Stimulated activated CD8-positive, alpha-beta memory T cell treated with anti-CD3 and anti-CD28 coated beads, Interleukin-12 subunit alpha, Interleukin-12 subunit beta, amount 100 ng/mL, for 1 hour (primary cell): Measurements from ENCODE around the gene TSSC4.
"Not testable (repeated sequence)": the region's sequence is repeated elsewhere in the genome, so short reads cannot be mapped to it uniquely, and the experiment has no call there.

Source experiments
- DNase-seq: peaks from one replicate; pipeline ENCODE4 v3.0.0-alpha.2; 2020; ENCODE audit warnings: low read depth

The TSSC4 gene

GRCh38 chr11:2400069-2400761 lies at the start of gene TSSC4:
Gene TSSC4, plus strand, starts transcription at chr11:2400750. Its CDS starts 1,884 bp downstream, at chr11:2402634.
- peak; percentile 99 for DNase-seq

- no peak for DNase-seq
Observed at GRCh38 chr11:2351701-2352100, 48.8 kb upstream of the TSSC4 start.

GRCh38 chr11:2352420-2352819 lies 48.1 kb upstream of the TSSC4 start:
- no peak for DNase-seq

GRCh38 chr11:2355000-2355644 lies 45.4 kb upstream of the TSSC4 start:
- no peak for DNase-seq

- DNase-seq = no peak
Observed at GRCh38 chr11:2357246-2357645, 43.3 kb upstream of the TSSC4 start.

- DNase-seq = not testable (repeated sequence)
Observed at GRCh38 chr11:2357651-2358050, 42.9 kb upstream of the TSSC4 start.

- no peak for DNase-seq
Observed at GRCh38 chr11:2358754-2359442, 41.7 kb upstream of the TSSC4 start.

GRCh38 chr11:2359557-2359956 lies 41.0 kb upstream of the TSSC4 start:
- DNase-seq = no peak

- no peak for DNase-seq
Observed at GRCh38 chr11:2360081-2360642, 40.4 kb upstream of the TSSC4 start.

- DNase-seq = no peak
Observed at GRCh38 chr11:2361565-2361964, 39.0 kb upstream of the TSSC4 start.

- DNase-seq = no peak
Observed at GRCh38 chr11:2362414-2362813, 38.1 kb upstream of the TSSC4 start.

GRCh38 chr11:2363130-2363529 lies 37.4 kb upstream of the TSSC4 start:
- DNase-seq = no peak

GRCh38 chr11:2363577-2364370 lies 36.8 kb upstream of the TSSC4 start:
- no peak for DNase-seq

- DNase-seq = not testable (repeated sequence)
Observed at GRCh38 chr11:2364386-2364785, 36.2 kb upstream of the TSSC4 start.

GRCh38 chr11:2365571-2366210 lies 34.9 kb upstream of the TSSC4 start:
- DNase-seq = no peak

GRCh38 chr11:2366276-2366675 lies 34.3 kb upstream of the TSSC4 start:
- DNase-seq = no peak

- DNase-seq = no peak
Observed at GRCh38 chr11:2366733-2367132, 33.8 kb upstream of the TSSC4 start.

GRCh38 chr11:2367266-2368160 lies 33.0 kb upstream of the TSSC4 start:
- DNase-seq = no peak

- no peak for DNase-seq
Observed at GRCh38 chr11:2368178-2368850, 32.2 kb upstream of the TSSC4 start.

GRCh38 chr11:2368851-2369180 lies 31.7 kb upstream of the TSSC4 start:
- DNase-seq = no peak
